Spinal cord (tissue), 10 donors: ENCODE results near the gene MTA1. TPM values are rescaled to one million over a fixed set of nuclear protein-coding genes. Genes with fewer than 3 reads are reported as not detected.

Source experiments
- DNase-seq, 6 donors: peaks; one replicate each; pipeline versions ENCODE4 v3.0.0 to v3.0.0-alpha.2; 2013 to 2015; ENCODE audit warnings: low spot score in 6 of 6, low read depth in 4 of 6
- H3K27ac ChIP-seq: one replicate; pipeline ENCODE4 v1.5.1; 2013; ENCODE audit warnings: low read depth, low read length, control low read depth
- H3K27me3 ChIP-seq: one replicate; pipeline ENCODE4 v1.6.1; 2013; ENCODE audit warnings: low read length; ENCODE audit not compliant: control insufficient read depth, insufficient read depth
- H3K36me3 ChIP-seq: one replicate; pipeline ENCODE4 v1.6.1; 2013; ENCODE audit warnings: low read length; ENCODE audit not compliant: control insufficient read depth, insufficient read depth
- H3K4me1 ChIP-seq: one replicate; pipeline ENCODE4 v1.6.1; 2013; ENCODE audit warnings: low read length; ENCODE audit not compliant: control insufficient read depth, insufficient read depth
- H3K4me3 ChIP-seq: one replicate; pipeline ENCODE4 v1.5.1; 2013; ENCODE audit warnings: low read depth, low read length, control low read depth
- H3K9me3 ChIP-seq: one replicate; pipeline ENCODE4 v1.6.1; 2013; ENCODE audit warnings: low read length; ENCODE audit not compliant: control insufficient read depth, insufficient read depth
- WGBS: methylation state at CpG from one replicate; pipeline ENCODE4 v1.1.5; 2013; ENCODE audit warnings: missing lambda C conversion rate; ENCODE audit not compliant: insufficient coverage; 5-methylcytosine and 5-hydroxymethylcytosine counted together
- polyA plus RNA-seq, 2 donors: library from polyadenylated mRNA; unstranded; fragments of 120-200 nt; gene quantifications; one replicate each; pipeline ENCODE4 v1.2.1, GENCODE V29; 2013; ENCODE audit not compliant: insufficient read length in 2 of 2
- total RNA-seq, 2 donors: library from RNA; depleted of rRNA in 1 of 2; stranded (reverse); fragments of 120-200 nt in 1 of 2; fragments of >200 nt in 1 of 2; gene quantifications; one replicate each; pipeline versions ENCODE4 v1.2.3 to v1.2.4, GENCODE V29; 2013 to 2014
- donor health status: healthy.

Gene MTA1
- total and polyA plus RNA-seq, 4 donors = 40.9 to 202 (median 126) TPM

- WGBS = 76% methylated on average over 18 of the region's 20 CpGs
Measured at GRCh38 chr14:105484069-105484996, 64.7 kb downstream of the MTA1 start.

GRCh38 chr14:105484997-105485393 is 65.4 kb downstream of the MTA1 start:
- DNase-seq = no peak
- H3K36me3 ChIP-seq = peaks cover 28% of the 10 kb centered on the region
- H3K9me3 ChIP-seq = no peaks in the 10 kb centered on the region
- peaks cover 99% of the 10 kb centered on the region for H3K4me1 ChIP-seq
- peaks cover 32% of the 10 kb centered on the region for H3K27me3 ChIP-seq
- 75% methylated on average over 10 of the region's 16 CpGs for WGBS
- H3K27ac ChIP-seq = no peak overlapping the region
- H3K4me3 ChIP-seq = no peak overlapping the region

More at GRCh38 chr14:105484069-105484996, 64.7 kb downstream of the MTA1 start:
- Histone ChIP-seq H3K27ac (no peak overlapping the region), H3K9me3 (no peaks in the 10 kb centered on the region), H3K4me1 (peaks cover 99% of the 10 kb centered on the region), H3K4me3 (no peak overlapping the region), H3K27me3 (peaks cover 32% of the 10 kb centered on the region), H3K36me3 (peaks cover 34% of the 10 kb centered on the region)
- no peak for DNase-seq

- Histone ChIP-seq H3K27ac (no peak overlapping the region), H3K36me3 (peaks cover 22% of the 10 kb centered on the region), H3K4me1 (peaks cover 95% of the 10 kb centered on the region), H3K9me3 (no peaks in the 10 kb centered on the region), H3K27me3 (peaks cover 32% of the 10 kb centered on the region), H3K4me3 (no peak overlapping the region)
- 18% methylated on average over 12 of the region's 12 CpGs for WGBS
- DNase-seq = peak in 1 of 6 donors; percentile 52
Measured at GRCh38 chr14:105485739-105486162, 66.1 kb downstream of the MTA1 start.

GRCh38 chr14:105486163-105486973 is 66.7 kb downstream of the MTA1 start, which contains the start of gene CRIP1:
TSS of gene CRIP1 (plus strand) at chr14:105486886. CDS start at chr14:105487260, 374 bp downstream.
- Histone ChIP-seq H3K27me3 (peaks cover 32% of the 10 kb centered on the region), H3K4me3 (peak within 1 kb of the TSS; percentile 24), H3K36me3 (peaks cover 22% of the 10 kb centered on the region), H3K9me3 (no peaks in the 10 kb centered on the region), H3K4me1 (peaks cover 89% of the 10 kb centered on the region), H3K27ac (no peak within 1 kb of the TSS)
- WGBS = 5% methylated on average over 56 of the region's 56 CpGs
- no peak for DNase-seq

- peaks cover 89% of the 10 kb centered on the region for H3K4me1 ChIP-seq
- H3K9me3 ChIP-seq = no peaks in the 10 kb centered on the region
- WGBS = 2% methylated on average over 45 of the region's 45 CpGs
- no peak for DNase-seq
- no peak overlapping the region for H3K27ac ChIP-seq
- peak overlapping the region; percentile 24 for H3K4me3 ChIP-seq
- H3K27me3 ChIP-seq = peaks cover 32% of the 10 kb centered on the region
- peaks cover 24% of the 10 kb centered on the region for H3K36me3 ChIP-seq
Measured at GRCh38 chr14:105486974-105487448, 67.4 kb downstream of the MTA1 start.

GRCh38 chr14:105487449-105487985 is 67.9 kb downstream of the MTA1 start:
- 4% methylated on average over 43 of the region's 48 CpGs for WGBS
- Histone ChIP-seq H3K9me3 (no peaks in the 10 kb centered on the region), H3K27me3 (peaks cover 32% of the 10 kb centered on the region), H3K4me3 (peak overlapping the region; percentile 24), H3K4me1 (peaks cover 89% of the 10 kb centered on the region), H3K27ac (no peak overlapping the region), H3K36me3 (peaks cover 27% of the 10 kb centered on the region)
- no peak for DNase-seq

GRCh38 chr14:105487986-105488777 is 68.6 kb downstream of the MTA1 start:
- H3K4me1 ChIP-seq = peaks cover 84% of the 10 kb centered on the region
- WGBS = 62% methylated on average over 25 of the region's 26 CpGs
- H3K9me3 ChIP-seq = no peaks in the 10 kb centered on the region
- peaks cover 32% of the 10 kb centered on the region for H3K27me3 ChIP-seq
- H3K4me3 ChIP-seq = peak overlapping the region; percentile 9
- H3K27ac ChIP-seq = no peak overlapping the region
- no peak for DNase-seq
- peaks cover 27% of the 10 kb centered on the region for H3K36me3 ChIP-seq

GRCh38 chr14:105488781-105489541 is 69.3 kb downstream of the MTA1 start:
- H3K36me3 ChIP-seq = peaks cover 26% of the 10 kb centered on the region
- H3K4me3 ChIP-seq = peak overlapping the region; percentile 51
- peaks cover 32% of the 10 kb centered on the region for H3K27me3 ChIP-seq
- peaks cover 76% of the 10 kb centered on the region for H3K4me1 ChIP-seq
- H3K9me3 ChIP-seq = no peaks in the 10 kb centered on the region
- H3K27ac ChIP-seq = peak overlapping the region; percentile 90
- WGBS = 58% methylated on average over 16 of the region's 20 CpGs
- DNase-seq = no peak
